ENCODE data around the gene CEBPA.
A peak's percentile ranks its signal among the peaks of the same experiment; 100 is the strongest.

CEBPA gene

GRCh38 chr19:33294058-33294798 lies 8.1 kb downstream of the CEBPA start:
- Histone ChIP-seq H3K9ac (peak overlapping the region in 8 of 11 experiments; percentile 47 to 82 (median 62); a peak in 11 of 22 replicates), H3K27me3 (peaks cover 0 to 22% (median 5%) of the 10 kb centered on the region in 11 experiments; a peak in 12 of 22 replicates), H3K4me3 (no peak overlapping the region), H3K4me1 (peaks cover 39 to 80% (median 53%) of the 10 kb centered on the region in 10 experiments), H3K27ac (peak overlapping the region in 10 of 11 experiments; percentile 54 to 96 (median 76); a peak in 19 of 22 replicates), H3K36me3 (0 out of 22 replicates have a peak, but pooled peaks cover 0 to 4% (median 0%) of the 10 kb centered on the region in 11 experiments), H3K4me2 (peak overlapping the region; percentile 56 to 81 (median 75)), H4K20me1 (peaks cover 0 to 11% (median 4%) of the 10 kb centered on the region in 11 experiments; a peak in 14 of 22 replicates), H3K9me3 (replicated peaks in 1 of 11) (peaks cover 4 to 13% (median 11%) of the 10 kb centered on the region in 11 experiments; a peak in 21 of 22 replicates)
- TF ChIP-seq Cebpa-rat (IDR thresholded peaks at IDR 0.05): no peak

GRCh38 chr19:33293255-33294057 lies 8.9 kb downstream of the CEBPA start:
- H3K9me3 ChIP-seq (replicated peaks in 1 of 11): peaks cover 12 to 21% (median 18%) of the 10 kb centered on the region in 11 experiments
- H3K4me2 ChIP-seq: peak overlapping the region; percentile 56 to 81 (median 75)
- H3K27ac ChIP-seq: peak overlapping the region; percentile 25 to 96 (median 75); a peak in 21 of 22 replicates
- peak overlapping the region in 1 of 10 experiments; percentile 17; a peak in 1 of 20 replicates for H3K4me3 ChIP-seq
- H3K27me3 ChIP-seq: peaks cover 0 to 14% (median 0%) of the 10 kb centered on the region in 11 experiments; a peak in 4 of 22 replicates
- H3K9ac ChIP-seq: peak overlapping the region in 10 of 11 experiments; percentile 3 to 82 (median 61); a peak in 18 of 22 replicates
- peak in 8 of 11 experiments; percentile 8 to 64 (median 40); a peak in 7 of 22 replicates for TF ChIP-seq Cebpa-rat (IDR thresholded peaks at IDR 0.05)
- peaks cover 0 to 3% (median 0%) of the 10 kb centered on the region in 11 experiments; a peak in 3 of 22 replicates for H4K20me1 ChIP-seq
- H3K4me1 ChIP-seq: peaks cover 31 to 73% (median 46%) of the 10 kb centered on the region in 10 experiments
- H3K36me3 ChIP-seq: 0 out of 22 replicates have a peak, but pooled peaks cover 0 to 4% (median 0%) of the 10 kb centered on the region in 11 experiments

- H3K36me3 ChIP-seq: 0 out of 22 replicates have a peak, but pooled peaks cover 0 to 4% (median 0%) of the 10 kb centered on the region in 11 experiments
- TF ChIP-seq Cebpa-rat (IDR thresholded peaks at IDR 0.05): no peak
- peak overlapping the region; percentile 56 to 81 (median 75) for H3K4me2 ChIP-seq
- peak overlapping the region; percentile 25 to 96 (median 75); a peak in 21 of 22 replicates for H3K27ac ChIP-seq
- peaks cover 26 to 71% (median 41%) of the 10 kb centered on the region in 10 experiments for H3K4me1 ChIP-seq
- peaks cover 17 to 28% (median 26%) of the 10 kb centered on the region in 11 experiments for H3K9me3 ChIP-seq (replicated peaks in 1 of 11)
- H3K4me3 ChIP-seq: peak overlapping the region in 1 of 10 experiments; percentile 17; a peak in 1 of 20 replicates
- no peaks in the 10 kb centered on the region for H4K20me1 ChIP-seq
- H3K27me3 ChIP-seq: peaks cover 0 to 8% (median 0%) of the 10 kb centered on the region in 11 experiments; a peak in 3 of 22 replicates
- peak overlapping the region in 10 of 11 experiments; percentile 3 to 82 (median 61); a peak in 18 of 22 replicates for H3K9ac ChIP-seq
These were observed 9.6 kb downstream of the CEBPA start for GRCh38 chr19:33292595-33293254.

- H3K9me3 ChIP-seq (replicated peaks in 1 of 11): peaks cover 17 to 34% (median 29%) of the 10 kb centered on the region in 11 experiments
- 0 out of 22 replicates have a peak, but pooled peaks cover 0 to 4% (median 0%) of the 10 kb centered on the region in 11 experiments for H3K36me3 ChIP-seq
- H3K4me1 ChIP-seq: peaks cover 27 to 73% (median 43%) of the 10 kb centered on the region in 10 experiments
- peak overlapping the region in 9 of 11 experiments; percentile 70 to 96 (median 76); a peak in 14 of 22 replicates for H3K27ac ChIP-seq
- H3K4me2 ChIP-seq: peak overlapping the region; percentile 56 to 81 (median 75)
- H3K4me3 ChIP-seq: no peak overlapping the region
- H3K27me3 ChIP-seq: peaks cover 0 to 8% (median 0%) of the 10 kb centered on the region in 11 experiments; a peak in 3 of 22 replicates
- peak overlapping the region in 3 of 11 experiments; percentile 66 to 82 (median 73); a peak in 4 of 22 replicates for H3K9ac ChIP-seq
- TF ChIP-seq Cebpa-rat (IDR thresholded peaks at IDR 0.05): no peak
- no peaks in the 10 kb centered on the region for H4K20me1 ChIP-seq
These were observed 10.5 kb downstream of the CEBPA start for GRCh38 chr19:33291623-33292534.

GRCh38 chr19:33290956-33291622 lies 11.2 kb downstream of the CEBPA start:
- peak overlapping the region in 4 of 11 experiments; percentile 82 to 96 (median 87); a peak in 6 of 22 replicates for H3K27ac ChIP-seq
- no peaks in the 10 kb centered on the region for H4K20me1 ChIP-seq
- H3K36me3 ChIP-seq: 0 out of 22 replicates have a peak, but pooled peaks cover 0 to 4% (median 0%) of the 10 kb centered on the region in 11 experiments
- peaks cover 17 to 34% (median 29%) of the 10 kb centered on the region in 11 experiments for H3K9me3 ChIP-seq (replicated peaks in 1 of 11)
- H3K4me1 ChIP-seq: peaks cover 35 to 77% (median 50%) of the 10 kb centered on the region in 10 experiments
- peaks cover 0 to 8% (median 0%) of the 10 kb centered on the region in 11 experiments; a peak in 3 of 22 replicates for H3K27me3 ChIP-seq
- H3K9ac ChIP-seq: no peak overlapping the region
- H3K4me2 ChIP-seq: peak overlapping the region in 5 of 11 experiments; percentile 75 to 81 (median 80); a peak in 7 of 22 replicates
- no peak for TF ChIP-seq Cebpa-rat (IDR thresholded peaks at IDR 0.05)
- H3K4me3 ChIP-seq: no peak overlapping the region

GRCh38 chr19:33290082-33290815 lies 12.1 kb downstream of the CEBPA start:
- TF ChIP-seq Cebpa-rat (IDR thresholded peaks at IDR 0.05): no peak
- H3K27me3 ChIP-seq: peaks cover 0 to 8% (median 0%) of the 10 kb centered on the region in 11 experiments; a peak in 3 of 22 replicates
- 0 out of 22 replicates have a peak, but pooled peaks cover 0 to 4% (median 0%) of the 10 kb centered on the region in 11 experiments for H3K36me3 ChIP-seq
- no peaks in the 10 kb centered on the region for H4K20me1 ChIP-seq
- H3K4me2 ChIP-seq: no peak overlapping the region; a peak in 1 of 22 replicates
- no peak overlapping the region for H3K9ac ChIP-seq
- no peak overlapping the region for H3K4me3 ChIP-seq
- H3K9me3 ChIP-seq (replicated peaks in 1 of 11): peaks cover 17 to 34% (median 29%) of the 10 kb centered on the region in 11 experiments
- H3K27ac ChIP-seq: peak overlapping the region in 3 of 11 experiments; percentile 4 to 96 (median 88); a peak in 2 of 22 replicates
- peaks cover 43 to 77% (median 59%) of the 10 kb centered on the region in 10 experiments for H3K4me1 ChIP-seq

All from BLaER1 treated with 17β-estradiol and CSF1 and Interleukin-3, amounts not matched to agents 10 nM and 100 nM (cell line).